Vagina (tissue), 2 donors: ENCODE results near the gene AP3B2.

Experiments used
- CTCF ChIP-seq, 3 experiments: fragments of 450-650 bp in 2 of 3; fragments of 200-600 bp in 1 of 3; sonication (generic) in 1 of 3; IDR thresholded peaks; one replicate each; pipeline ENCODE4 v1.5.1; 2017 to 2019; ENCODE audit warnings: antibody characterized with exemption in 3 of 3, mild to moderate bottlenecking in 2 of 3, moderate library complexity in 2 of 3
- POLR2A ChIP-seq, 2 donors: fragments of 450-650 bp; IDR thresholded peaks; one replicate each; pipeline ENCODE4 v1.6.1; 2017; ENCODE audit warnings: antibody characterized with exemption in 2 of 2, mild to moderate bottlenecking in 2 of 2, moderate library complexity in 2 of 2
- POLR2AphosphoS5 ChIP-seq, 2 donors: sonication (generic); formaldehyde crosslinking; IDR thresholded peaks; one replicate each; pipeline ENCODE4 v1.9.0; 2017; ENCODE audit warnings: antibody characterized with exemption in 2 of 2, mild to moderate bottlenecking in 2 of 2, low read depth in 1 of 2; ENCODE audit not compliant: insufficient read depth in 1 of 2

GRCh38 chr15:82649226-82649999, 60.3 kb downstream of the AP3B2 start:
- TF ChIP-seq CTCF (IDR thresholded peaks at IDR 0.05) (no peak), POLR2AphosphoS5 (IDR thresholded peaks at IDR 0.05; ENCODE audit: insufficient read depth in 1 of 2, low read depth in 1 of 2) (no peak), POLR2A (IDR thresholded peaks at IDR 0.05) (no peak)
